Stimulated activated CD8-positive, alpha-beta memory T cell treated with anti-CD3 and anti-CD28 coated beads, Interleukin-12 subunit alpha, Interleukin-12 subunit beta, amount 100 ng/mL, for 24 hours (primary cell): ENCODE measurements around the gene PPP1R13B.

ENCODE experiments used
- DNase-seq: peaks from one replicate; pipeline ENCODE4 v3.0.0-alpha.2; 2020; ENCODE audit errors: extremely low read depth

Gene PPP1R13B

DNA sequence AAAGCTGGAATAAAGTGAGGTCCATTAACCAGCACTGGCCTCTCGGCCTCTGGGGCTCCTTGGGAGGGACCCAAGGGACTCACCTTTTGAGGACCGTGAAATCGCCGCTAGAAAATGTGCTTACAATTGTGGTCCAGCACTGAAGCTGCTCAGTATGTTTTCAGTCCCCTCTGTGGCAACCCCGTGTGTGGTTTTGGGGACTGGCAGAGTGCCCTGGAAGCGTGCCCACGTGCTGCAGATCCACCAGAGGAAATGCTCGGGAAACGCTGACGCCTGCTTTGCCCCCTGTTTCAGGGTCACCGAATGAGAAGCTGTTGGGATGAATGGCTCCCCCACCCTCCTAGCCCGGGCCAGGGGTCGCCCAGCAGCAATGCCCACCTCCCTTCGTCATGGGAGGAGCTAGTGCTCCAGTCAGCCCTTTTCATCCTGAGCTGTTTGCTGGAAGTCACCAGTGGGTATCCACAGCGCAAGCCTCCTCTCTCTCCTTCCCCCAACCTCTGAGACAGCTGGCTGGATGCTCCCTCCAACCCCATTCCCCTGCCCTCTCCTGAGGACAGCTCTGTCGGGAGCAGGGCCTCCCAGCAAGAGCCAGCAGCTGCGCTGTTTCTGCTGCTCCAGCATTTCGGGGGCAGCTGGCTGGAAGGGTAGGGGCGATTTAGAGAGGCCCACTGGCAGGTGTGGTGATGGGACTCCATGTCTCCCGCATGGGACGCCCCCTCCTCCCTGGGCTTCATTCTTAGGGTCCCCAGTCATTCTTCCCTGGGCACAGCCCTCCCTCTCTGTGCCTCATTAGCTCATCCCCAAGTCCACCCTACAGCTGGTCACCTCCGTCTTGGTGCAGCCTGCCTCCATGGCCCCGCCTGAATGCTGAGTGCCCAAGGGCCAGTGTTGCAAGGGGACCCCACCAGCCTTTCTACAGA is 33.2 kb upstream of the PPP1R13B start:
- DNase-seq, result no peak

DNA sequence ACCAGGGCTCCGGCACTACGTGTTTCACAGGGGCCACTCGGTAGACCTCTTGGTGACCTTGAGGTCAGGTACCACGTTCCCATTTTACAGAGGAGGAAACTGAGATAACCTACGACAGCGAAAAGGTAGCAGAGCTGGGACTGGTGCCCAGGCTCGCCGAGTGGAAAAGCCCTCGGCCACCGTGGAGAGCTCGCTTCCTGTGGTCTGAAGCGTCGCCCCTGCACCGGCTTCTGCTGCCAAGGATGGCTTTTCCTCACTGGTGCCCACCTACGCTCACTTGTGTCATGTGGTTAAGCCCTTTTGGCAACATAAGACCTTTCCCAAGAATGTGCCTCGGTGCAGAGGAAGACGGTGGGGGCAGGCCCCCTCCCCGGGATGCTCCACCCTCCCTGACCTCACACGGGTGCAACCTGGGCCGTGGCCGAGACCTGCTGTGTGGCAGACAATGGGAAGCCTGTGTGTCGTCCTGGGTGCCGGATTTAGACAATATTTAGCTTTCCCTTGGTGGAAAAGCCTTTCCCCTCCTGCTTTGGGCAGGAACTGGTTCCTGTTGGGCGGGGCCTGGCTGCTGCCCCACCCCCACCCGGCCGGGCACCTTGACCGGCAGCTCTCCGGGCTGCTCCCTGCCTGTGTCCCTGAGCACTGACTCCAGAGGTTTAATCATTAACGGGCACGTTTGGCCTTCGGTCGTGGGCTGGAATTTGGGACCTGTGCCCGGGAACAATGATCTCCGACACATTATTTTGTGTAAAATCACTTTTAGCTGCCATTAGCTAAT is 32.4 kb upstream of the PPP1R13B start:
- DNase-seq, result no peak

DNA sequence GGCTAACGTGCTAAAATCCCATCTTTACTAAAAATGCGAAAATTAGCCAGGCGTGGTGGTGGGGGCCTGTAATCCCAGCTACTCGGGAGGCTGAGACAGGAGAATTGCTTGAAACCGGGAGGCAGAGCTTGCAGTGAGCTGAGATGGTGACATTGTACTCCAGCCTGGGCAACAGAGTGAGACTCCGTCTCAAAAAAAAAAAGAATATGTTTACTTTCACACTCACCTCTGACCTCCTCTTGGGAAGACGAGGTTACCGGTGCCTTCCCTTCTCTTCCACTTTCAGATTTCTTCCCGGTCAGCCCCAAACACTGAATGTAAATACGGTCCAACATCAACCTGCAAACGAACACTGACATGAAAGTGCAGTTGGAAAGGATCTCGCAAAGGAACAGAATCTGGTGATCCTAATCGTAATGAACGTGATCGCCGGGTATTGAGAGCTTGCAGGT is 31.8 kb upstream of the PPP1R13B start:
- DNase-seq, result no peak

DNA sequence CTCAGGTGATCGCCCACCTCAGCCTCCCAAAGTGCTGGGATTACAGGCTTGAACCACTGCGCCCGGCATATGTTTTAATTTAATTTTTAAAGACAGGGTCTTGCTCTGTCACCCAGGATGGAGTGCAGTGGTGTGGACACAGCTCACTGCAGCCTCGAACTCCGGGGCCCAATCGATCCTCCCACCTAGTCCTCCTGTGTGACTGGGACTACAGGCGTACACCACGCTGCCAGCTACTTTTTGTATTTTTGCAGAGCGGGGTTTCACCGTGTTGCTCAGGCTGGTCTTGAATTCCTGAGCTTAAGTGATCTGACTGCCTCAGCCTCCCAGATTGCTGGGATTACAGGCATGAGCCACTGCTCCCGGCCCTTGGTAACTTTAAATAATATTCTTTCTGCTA is 30.8 kb upstream of the PPP1R13B start:
- DNase-seq, result no peak

DNA sequence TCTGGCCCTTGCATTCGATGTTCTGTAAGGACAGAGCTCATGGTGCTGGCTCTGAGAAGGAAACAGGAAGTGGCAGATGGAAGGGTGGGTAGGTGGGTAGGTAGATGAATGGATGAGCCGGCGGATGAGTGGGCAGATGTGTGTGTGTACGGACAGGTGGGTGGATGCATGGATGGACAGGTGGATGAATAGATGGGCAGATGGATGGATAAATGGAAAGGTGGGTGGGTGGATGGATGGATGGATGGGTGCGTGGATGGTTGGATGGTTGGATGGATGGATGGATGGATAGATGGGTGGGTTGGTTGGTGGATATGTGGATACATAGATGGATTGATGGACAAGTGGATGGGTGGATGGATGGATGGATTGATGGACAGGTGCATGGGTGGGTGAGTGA is 27.6 kb upstream of the PPP1R13B start:
- no peak for DNase-seq

DNA sequence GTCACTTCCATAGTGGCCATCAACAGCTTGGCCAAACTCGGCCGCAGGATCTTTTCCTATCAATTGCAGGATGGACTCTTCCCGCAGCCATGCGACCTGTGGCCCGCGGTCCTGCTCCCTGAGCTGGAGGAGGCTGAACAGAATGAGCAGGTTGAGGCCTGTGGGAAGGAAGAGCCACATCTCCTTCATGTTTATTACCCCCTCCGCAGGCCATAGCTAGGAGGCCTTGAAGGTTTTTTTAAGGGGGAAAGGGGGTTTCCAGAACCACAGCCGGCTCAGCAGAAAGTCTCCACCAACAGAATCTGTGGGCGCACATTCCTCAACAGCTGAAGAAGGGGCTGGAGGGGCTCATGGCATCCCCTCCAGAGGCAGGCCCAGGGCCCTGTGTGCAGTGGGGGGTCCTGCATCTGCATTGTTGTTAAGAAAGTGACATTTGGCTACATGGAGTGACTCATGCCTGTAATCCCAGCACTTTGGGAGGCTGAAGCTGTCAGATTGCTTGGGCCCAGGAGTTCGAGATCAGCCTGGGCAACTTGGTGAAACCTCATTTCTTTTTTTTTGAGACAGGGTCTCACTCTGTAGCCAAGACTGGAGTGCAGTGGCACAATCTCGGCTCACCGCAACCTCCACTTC is 25.2 kb upstream of the PPP1R13B start:
- no peak for DNase-seq

DNA sequence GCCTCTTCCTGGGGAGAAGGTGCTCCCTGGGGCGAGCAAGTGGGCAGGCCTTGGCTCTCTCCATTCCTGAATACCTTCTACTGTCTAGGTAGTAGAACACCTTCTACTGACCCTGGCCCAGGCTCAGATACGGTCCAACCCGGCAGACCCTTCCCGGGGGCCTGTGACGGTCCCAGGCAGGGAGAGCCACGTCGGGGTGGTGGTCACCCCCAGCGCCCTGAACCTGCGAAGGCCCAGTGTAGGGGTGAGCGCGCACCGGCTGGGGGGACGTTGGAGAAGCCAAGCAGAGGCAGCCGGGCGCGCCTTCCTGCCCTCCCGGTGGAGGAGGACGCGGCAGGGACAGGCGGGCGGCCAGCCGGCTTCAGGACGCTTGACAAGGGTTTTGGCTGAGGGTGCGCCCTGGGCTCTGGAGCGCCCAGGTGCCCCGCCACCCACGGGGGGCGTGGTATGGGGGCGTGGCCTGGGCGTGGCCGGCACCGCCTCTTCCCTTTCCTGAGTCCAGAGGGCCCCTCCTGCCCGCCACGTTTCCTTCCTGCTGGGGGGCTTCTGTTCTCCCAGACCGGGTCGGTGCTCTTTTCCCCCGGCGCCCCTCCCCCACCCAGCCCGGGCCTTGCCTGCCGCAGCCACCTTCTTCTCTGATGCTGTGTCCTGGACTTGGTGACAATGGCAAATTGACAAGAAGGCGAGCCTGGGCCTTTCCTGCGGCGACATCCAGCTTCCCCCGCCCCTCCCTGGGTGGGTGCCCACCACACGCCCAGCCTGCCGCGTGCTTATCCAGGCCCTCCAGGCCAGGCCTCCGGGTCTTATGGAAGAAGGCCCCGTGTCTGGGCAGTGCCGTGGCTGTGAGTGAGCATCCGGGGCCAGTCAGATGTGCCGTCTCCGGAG is 24.5 kb upstream of the PPP1R13B start:
- peak; percentile 39 for DNase-seq

DNA sequence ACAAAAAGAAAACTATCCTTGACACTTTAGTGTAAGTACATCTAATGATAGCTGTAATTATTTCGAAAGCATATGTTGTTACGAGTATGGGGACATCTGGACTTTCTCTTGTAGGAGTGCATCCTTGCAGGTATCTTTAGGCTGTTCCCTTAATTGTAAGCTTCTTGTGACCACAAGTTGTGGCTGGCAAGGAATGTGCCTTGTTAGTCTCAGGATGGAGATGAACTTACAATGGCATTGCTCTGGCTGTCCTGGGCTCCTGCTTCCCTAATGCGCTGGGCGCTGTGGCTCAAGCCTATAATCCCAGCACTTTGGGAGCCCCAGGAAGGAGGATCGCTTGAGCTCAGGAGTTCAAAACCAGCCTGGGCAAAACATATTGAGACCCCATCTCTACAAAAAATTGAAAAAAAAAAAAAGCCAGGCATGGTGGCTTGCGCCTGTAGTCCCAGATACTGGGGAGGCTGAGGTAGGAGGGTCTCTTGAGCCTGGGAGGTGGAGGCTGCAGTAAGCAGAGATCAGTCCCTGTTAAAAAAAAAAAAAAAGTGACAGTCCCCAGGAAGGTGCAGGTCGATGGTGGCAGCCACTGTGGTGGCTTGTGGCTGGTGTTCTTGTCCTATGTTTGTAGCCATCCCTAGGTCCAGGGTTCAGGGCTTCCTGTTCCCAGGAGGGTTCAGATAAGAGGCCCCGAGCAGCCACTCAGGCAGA is 23.7 kb upstream of the PPP1R13B start:
- no peak for DNase-seq

DNA sequence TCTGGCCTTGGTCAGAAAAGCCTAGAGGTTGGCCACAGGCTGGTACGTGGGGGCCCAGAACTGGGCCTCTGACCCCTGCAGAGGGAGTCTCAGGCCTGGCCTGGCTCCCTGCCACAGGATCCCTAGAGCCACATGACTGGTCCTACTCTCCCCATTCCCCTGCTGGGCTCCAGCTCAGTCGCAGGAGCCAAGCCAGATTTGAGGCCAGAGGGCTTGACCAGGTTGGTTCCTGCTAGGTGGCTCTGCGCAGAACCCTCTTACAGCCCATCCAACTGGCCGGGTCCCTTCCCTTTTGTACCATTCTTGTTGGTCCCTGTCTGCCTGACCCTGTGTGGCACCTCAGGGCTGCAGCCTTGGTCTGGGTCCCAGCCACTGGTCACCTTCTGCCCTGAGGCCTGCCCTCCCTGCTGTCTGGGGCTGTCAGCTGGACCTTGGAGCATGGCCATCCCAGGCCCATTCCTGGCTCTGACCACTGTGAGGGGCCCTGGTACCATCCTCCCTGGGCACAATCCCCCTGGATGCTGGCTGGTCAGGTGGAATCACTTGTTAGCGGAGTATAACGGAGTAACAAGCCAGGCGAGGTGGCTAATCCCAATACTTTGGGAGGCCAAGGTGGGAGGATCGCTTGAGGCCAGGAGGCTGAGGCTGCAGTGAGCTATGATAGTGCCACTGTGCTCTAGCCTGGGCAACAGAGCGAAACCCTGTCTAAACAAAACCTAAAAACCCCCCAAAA is 22.9 kb upstream of the PPP1R13B start:
- no peak for DNase-seq

DNA sequence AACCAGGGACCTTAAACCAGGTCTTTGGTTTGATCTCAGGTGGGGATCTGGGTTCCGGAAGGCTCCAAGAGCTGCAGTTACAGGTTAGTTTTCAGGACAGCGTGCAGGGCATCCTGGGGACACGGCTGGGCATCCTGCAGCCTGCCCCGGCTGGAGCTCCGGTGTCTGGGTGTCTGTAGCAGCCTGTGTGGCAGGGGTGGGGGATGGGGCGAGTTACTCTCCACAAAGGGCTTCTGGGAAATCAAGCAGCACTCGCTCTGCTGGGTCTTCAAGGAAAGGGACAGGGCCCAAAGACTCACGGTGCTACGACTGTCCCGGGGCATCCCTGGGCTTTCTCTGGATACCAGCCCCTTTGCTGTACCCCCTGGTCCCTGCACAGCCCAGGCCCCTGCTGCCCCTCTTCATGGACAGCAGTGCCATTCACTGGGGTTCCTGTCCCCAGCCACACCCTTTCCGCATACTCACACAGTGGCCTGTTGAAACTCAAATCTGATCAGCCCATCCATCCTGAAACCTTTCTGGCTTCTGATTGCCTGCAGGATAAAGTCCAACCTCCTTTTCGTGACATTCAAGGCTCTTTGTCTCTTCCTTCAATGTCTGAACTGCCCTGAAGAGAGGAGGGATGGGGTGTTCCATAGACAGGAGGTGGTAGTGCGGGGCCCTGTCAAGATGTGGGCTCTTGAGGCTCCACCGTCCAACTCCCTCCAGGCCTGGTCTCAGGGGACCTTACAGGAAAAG is 22.2 kb upstream of the PPP1R13B start:
- no peak for DNase-seq

DNA sequence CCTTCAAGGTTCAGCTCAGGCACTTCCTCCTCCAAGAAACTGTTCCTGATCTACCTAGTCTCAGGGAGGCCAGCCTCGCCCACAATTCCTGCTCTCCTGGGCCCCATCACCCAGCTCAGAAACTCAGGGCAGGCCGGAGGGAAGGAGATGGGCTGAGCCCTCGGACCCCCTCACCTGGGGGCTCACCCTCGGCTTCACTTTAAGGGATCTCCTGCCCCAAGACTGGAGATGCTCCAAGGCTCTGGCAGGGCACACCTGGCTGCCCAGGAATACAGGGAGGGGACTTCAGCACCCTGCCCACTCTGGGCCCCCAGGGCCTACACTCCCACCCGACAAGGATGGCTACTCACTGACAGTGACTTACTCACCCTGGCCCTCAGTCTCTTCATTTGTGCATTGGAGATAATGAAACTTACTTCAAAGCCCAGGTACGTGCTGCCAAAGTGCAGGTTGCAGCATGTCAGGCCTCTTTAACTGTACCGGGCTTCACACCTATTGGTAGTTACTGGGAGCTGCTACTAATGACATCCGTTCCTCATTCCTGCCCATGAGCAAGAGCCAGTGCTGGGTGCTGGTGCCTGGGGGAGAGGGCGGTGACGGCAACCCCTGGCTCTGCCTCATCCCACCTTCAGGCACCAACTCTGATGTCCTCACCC is 21.0 kb upstream of the PPP1R13B start:
- no peak for DNase-seq

DNA sequence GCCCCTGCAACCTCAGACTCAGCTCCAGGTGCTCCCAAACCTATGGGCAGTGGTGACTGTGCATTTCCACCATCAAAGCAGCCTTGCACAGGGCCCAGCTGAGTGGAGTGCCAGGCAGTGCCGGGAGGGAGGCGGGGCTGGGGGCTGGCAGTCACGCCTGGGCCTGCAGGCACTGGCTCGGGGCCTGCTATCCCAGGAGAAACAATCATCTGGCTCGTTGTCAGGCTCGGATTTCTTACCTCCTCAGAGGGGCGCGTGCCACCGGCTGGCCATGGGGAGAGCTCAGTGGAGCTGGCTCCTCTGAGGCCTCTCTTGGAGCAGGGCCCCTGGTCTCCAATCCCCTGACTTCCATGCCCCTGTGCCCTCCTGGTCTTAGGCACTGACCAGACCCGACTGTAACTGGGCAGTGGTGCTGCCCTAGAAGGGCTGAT is 20.2 kb upstream of the PPP1R13B start:
- no peak for DNase-seq

DNA sequence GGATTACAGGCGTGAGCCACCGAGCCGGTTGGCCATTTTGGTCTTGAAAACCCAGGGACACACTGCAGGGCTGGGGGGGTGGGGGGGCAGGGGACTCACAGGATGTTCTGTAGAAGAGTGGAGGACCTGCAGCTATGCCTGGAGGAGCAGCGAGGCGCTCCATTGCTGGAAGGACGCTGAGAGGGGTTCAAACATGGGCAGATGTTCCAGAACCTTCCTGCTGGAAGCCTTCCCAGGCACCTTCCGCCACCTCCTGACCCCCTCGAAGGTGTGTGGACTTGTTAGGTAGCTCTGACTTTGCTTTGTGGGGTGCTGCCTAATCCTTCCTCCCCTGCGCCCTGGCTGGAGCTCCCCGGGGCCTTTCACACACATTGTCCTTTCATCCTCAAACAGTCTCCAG is 19.6 kb upstream of the PPP1R13B start:
- DNase-seq, result no peak

DNA sequence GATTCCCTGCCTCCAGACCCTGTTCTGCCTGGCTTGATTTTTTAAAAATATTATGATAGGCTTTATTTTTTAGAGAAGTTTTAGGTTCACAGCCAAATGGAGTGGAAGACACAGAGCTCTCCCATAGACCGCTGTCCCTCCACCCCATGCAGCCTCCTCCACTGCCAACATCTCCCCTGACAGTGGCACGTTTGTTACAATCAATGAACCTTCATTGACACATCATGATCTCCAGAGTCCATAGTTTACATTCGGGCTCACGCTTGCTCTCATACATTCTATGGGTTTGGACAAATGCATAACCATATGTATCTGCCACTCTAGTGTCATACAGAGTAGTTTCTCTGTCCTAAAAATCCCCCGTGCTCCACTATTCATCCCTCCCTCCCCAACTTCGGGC is 15.9 kb upstream of the PPP1R13B start:
- no peak for DNase-seq

DNA sequence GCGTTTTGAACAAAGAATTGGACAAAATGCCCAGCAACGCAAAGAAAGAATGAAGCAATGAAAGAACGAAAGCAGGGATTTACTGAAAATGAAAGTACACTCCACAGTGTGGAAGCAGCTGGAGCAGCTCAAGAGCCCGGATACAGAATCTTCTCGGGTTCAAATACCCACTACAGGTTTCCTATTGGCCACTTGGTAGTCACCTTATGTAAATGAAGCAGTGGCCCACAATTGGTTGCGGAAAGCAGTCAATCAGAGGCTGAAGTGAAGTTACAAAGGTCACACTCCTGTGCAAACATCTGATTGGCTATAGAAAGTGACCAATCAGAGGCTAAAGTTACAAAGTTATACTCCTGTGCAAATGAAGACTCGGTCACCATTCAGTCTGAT is 15.0 kb upstream of the PPP1R13B start:
- no peak for DNase-seq

DNA sequence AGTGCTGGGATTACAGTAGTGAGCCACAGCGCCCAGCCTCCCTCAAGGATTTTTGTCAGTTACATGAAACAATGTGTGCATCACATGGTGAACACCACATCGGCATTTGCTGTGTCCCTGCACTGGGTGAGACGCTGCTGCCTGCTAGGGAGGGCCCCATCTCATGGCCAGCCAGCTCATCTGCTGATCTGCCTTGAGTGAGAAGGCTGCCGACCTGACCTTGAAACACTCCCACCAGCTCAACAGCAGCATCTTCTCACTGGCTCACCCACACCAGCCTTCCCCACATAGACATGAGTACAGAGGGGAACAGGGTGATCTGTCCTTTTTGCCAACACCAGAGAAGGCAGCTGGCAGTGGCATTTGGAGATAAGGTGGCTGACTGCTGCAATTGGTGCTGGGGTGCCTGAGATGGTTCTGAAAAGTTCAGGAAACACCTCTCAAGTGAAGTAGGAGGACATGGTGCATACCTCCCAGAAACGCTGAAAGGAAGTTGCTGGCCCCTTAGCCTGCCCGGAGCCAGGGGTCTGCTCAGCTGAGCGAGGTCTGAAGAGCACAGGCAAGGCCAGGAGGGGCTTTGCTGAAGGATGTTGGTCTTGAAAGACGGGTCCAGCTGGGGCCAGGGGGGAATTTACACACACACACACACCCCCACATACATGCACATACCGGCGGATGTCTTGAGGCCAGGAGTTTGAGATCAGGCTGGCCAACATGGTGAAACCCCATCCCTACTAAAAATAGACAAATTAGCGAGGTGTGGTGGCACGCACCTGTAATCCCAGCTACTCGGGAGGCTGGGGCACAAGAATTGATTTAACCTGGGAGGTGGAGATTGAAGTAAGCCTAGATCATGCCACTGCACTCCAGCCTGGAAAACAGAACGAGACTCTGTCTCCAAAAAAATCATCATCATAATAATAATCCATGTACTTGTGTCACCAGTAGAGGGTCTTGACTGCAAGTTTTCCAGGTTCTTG is 14.3 kb upstream of the PPP1R13B start:
- no peak for DNase-seq

DNA sequence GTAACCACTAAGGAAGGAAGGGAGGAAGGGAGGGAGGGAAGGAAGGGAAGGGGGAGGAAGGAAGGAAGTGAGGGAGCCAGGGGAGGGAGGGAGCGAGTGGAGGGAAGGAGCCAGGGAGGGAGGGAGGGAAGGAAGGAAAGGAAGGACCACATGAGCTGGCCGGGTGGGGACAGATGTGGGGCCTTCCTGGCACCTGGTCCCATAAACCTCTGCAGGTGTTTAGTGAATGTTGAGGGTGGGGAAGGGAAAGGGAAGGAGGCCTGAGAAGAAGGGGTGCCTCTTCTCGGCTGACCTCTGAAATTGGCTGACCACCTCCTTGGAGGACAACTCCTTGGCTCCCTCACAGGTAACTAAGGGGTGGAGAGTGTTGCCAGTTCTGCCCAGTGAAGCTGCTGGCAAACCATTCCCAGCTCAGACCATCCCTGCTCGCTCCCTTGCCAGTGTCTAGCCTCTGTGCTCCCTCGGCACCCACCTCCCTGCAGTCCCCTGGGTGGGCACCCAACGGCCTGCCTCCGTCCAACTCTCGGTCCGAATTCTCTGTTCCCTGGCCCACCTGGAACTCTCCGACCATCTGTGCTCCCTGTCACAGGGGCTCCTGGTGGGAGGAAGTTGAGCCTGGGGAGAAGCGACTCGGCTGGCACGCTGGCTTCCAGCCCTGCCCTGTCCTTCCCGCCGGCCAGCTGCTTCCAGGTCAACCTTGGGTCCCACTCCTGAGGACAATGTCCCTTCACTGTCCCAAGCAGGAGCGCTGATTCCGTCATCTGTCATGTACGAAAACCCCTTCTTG is 12.2 kb upstream of the PPP1R13B start:
- DNase-seq, result no peak
